ENCODE data around the gene FAM163B.

The FAM163B gene

DNA sequence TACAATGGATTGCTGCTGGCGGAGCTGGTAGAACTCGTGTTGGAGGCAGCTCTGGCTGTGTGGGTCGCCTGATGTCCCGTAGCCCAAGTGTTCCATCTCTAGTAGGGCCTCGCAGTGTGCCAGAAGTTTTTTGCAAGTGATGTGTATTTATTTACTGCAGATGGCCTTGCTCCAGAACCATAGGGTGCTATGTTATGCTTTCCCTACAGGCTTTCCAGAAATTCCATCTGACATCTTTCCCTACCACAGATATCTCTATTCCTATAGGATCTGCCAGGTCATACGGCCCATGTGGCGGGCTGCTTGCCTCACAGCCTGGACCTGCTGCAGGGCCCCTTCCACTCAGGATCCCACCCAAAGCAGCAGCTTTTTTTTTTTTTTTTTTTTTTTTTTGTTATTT is 57.7 kb downstream of the FAM163B start:
- DNase-seq (ENCODE audit: low read depth in 1 of 2, low spot score in 1 of 2): no peak

DNA sequence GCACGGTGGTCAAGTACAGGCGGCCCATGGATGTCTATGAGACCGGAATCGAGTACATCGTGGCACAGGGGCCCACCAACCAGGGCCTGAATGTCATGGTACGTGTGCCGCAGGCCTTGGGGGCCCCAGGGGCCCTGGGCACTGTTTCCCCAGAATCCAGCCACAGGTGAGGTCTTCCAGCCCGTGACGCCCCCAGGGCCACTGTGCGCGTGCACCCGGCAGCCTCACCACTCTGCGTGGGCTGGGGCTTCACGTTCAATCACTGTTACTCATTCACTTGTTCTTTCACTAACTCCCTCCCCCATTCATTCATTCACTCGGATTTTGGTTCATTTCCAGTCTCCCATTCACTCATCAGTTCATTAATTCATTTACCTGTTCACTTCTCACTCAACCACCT is 62.1 kb downstream of the FAM163B start:
- DNase-seq (ENCODE audit: low read depth in 1 of 2, low spot score in 1 of 2): no peak

DNA sequence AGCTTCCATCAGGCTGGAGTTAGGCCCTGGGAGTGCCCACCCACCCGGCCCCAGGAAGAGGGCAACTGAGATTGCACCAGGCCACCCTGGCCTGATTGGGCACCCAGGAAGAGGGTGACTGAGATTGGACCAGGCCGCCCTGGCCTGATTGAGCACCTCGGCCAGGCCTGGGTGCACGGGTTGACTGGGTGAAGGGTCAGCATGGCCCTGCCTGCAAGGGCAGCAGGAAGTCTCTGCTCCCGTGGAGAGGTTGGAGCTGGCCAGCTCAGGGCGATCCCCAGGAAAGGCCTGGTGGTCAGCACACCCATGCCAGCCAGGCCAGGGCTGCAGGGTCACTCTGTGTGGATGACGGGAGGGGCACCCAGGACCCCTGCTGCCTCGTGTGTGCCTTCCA is 62.9 kb downstream of the FAM163B start:
- DNase-seq (ENCODE audit: low read depth in 1 of 2, low spot score in 1 of 2): no peak

DNA sequence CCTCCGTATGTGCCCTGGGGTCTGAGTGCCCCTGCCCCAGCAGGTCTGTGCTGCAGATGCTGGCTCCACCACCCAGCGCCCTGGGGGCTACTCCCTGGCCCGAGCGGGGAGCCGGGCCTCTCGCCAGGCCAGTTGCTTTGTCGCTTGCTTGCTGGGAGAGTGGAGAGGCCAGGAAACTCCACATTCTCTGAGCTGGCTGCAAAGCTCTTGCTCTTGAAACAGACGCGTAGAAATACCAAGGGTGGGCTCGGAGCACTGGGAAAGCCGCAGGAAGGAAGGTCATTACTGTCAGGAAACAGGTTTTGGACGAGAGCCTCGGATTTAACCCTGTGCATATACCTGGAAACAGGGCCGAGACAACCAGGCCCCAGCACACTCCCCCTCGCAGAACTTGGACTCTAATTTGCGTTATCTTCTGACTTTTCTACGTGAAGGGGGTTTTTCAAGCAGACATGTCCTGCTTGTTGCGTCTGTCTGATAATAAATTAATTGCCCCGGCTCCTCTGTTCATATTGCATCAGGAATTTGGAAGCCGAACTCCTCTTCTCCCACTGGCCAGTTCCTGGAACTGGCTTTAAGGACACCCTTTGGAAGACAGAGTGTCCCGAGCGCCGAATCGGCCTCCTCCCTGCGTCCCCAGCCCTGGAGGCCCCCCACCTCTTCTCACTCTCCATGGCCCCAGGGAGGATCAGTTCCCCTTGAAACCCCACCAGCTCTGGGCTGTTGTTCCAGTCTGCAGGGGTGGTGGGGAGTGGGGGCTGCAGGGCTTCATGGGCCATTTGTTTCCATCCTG is 63.5 kb downstream of the FAM163B start:
- DNase-seq (ENCODE audit: low read depth in 1 of 2, low spot score in 1 of 2): no peak

DNA sequence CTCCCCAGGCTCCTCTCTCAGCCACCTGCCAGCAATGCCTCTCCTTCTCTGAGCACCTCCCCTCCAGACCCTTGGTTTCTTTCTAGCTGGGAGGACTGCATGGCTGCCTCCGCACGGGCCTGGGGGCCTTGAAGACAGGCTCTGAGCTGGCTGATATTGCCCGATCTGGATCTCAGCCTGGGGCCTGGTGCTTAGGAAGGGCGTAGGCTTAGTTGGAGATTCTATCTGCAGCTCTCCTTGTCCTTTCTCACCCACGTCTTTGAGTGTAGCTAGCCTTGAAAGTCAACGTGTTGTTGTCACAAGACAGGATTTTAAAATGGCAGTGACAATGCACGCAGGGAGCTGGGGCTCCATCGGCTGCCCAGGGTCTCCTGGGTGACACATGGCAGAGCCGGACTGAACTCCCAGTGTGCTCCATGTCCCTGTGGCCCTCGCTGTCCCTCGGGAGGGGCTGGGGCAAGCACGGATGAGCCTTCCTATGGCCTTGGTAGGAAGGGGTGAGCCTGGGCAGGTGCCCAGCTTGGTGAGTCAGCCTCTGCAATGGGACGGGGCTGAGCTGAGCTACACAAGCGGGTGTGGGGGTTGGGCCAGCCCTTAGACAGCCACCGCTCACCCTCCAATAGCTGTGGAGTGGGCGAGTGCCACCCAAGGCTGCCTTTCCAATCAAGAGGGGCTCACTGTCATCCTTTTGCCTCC is 65.3 kb downstream of the FAM163B start:
- DNase-seq (ENCODE audit: low read depth in 1 of 2, low spot score in 1 of 2): no peak

DNA sequence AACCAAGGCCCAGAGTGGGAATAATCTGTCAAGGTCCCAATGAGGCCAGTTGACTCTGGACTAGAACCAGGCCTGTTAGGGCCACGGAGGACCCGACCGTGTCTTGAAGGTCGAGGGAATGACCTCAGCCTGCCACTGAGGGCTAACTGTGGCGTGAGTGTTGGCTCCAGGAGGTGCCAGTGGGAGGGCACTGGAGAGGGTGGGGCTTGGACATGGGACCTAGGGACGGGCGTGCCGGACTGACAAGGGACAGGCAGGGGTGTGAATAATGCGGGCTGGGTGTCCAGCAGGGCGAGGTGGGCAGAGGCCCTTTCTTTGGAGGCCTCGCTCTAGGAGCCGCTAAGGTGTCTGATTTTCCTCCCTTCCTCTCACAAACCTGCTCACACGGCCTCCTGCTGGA is 67.2 kb downstream of the FAM163B start:
- no peak for DNase-seq (ENCODE audit: low read depth in 1 of 2, low spot score in 1 of 2)

DNA sequence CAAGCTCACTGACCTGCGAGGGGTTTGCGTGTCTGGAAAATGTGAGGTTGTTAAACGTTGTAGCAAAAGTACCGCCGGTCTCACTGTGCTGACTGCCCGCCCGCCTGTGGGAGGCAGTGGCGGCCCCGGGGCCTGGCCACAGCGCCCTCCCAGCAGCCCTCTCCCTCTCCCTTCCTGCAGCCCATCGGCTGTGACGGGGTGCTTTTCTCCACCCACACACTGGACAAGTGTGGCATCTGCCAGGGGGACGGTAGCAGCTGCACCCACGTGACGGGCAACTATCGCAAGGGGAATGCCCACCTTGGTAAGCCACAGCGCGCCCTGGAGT is 68.5 kb downstream of the FAM163B start:
- DNase-seq (ENCODE audit: low read depth in 1 of 2, low spot score in 1 of 2): no peak

DNA sequence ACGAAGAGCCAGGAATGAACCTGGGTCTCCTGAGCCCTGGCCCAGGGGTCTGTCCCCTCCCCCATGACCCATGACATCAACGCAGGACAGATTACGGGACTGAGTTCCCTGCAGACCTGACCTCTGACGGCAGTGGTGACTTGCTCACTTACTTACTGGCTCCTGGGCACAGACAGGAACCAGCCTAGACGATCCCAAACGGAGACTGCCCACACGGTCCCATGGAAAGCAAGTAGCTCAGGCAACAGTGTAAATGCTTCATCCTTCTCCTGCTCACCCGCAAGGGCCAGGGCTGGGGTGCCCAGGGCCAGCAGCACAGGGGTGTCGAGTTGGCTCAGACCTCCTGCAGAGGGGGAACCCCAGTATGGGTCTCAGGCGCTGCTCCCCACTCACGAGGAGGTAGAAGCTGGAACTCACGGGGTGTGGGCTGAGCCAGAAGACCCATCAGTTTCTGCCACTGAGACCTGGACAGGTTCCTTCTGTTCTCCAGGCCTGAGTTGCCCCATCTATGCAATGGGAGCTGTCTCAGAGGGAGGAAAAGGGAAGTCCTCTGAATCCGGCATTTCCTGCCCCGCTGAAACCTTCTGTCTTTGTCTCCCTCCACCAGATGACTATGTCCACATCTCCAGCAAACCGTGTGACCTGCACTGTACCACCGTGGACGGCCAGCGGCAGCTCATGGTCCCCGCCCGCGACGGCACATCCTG is 69.0 kb downstream of the FAM163B start:
- DNase-seq (ENCODE audit: low read depth in 1 of 2, low spot score in 1 of 2): no peak

DNA sequence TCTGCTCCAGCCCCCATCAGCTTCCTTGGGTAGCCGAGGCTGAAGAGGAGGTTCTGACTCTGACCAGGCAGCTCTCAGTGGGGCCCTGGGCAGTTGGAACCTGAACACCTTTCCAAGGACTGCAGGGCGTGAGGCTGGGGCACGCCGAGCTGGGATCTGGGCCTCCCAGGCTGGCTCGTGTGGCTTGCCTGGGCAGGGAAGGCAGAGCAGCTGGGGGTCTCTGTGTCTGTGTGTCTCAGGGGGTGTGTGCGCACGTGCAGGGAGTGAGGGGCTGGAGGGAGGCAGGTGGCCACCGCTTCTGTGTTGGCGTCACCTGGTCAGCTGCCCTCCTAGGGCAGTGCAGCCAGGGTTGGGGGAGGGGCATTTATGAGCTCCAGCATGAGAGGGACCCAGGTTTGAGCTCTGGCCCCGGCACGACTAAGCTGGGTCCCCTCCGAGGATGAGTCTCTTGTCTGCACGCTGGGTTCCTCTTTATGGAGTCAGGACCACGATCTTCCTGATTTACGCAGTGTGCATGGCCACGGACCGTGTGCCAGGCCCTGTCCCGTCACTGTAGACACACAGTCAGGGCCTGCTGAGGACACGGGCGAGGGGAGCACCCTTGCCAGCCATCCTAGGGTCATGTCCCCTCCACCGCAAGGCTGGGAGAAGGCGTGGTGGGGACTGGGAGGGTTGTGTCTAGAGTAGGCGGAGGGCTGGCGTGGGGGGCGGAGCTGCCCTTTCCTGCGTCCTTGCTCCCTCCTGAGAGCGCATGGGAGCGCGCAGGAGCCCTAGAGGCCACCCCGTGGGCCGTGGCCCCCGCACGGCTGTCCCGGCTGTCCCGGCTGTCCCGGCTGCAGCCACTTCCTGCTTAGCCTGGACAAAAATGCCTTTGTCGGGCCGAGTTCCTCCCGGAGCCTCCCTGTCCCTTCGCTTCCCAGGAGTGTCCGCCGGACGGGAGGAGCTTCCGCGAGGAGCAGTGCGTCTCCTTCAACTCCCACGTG is 70.0 kb downstream of the FAM163B start:
- no peak for DNase-seq (ENCODE audit: low read depth in 1 of 2, low spot score in 1 of 2)

DNA sequence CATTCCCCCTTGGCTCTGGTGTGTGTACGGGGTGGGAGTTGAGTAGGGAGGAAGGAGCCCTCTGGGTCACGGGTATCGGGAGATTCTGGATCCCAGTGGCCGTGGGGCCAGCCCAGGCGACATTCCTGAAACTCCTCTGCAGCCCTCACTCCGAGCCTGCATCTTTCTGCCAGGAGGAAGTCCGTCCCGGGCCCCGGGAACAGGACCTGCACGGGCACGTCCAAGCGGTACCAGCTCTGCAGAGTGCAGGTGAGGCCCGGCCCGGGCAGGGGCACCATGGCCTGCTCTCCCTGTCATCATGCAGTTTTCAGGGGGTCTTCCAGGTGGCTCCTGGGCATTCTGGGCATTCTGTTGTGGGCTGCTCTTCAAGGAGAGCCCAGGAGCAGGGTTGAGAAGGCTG is 71.0 kb downstream of the FAM163B start:
- DNase-seq (ENCODE audit: low read depth in 1 of 2, low spot score in 1 of 2): no peak

DNA sequence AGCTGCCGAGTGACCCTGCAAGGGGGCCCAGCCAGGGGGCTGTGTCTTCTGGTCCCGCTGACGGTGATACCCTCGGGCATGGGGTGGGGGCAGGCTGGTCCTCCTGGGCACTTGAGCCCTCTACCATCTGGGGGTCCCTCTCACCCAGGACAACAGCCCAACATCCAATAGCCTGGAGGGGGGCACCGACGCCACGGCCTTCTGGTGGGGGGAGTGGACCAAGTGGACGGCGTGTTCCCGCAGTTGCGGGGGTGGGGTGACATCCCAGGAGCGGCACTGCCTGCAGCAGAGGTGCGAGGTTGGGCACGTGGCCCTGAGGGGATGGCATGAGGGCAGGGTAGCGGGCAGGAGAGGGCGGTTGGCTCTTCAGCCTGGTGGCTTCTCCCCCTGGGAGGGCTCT is 71.9 kb downstream of the FAM163B start:
- no peak for DNase-seq (ENCODE audit: low read depth in 1 of 2, low spot score in 1 of 2)

DNA sequence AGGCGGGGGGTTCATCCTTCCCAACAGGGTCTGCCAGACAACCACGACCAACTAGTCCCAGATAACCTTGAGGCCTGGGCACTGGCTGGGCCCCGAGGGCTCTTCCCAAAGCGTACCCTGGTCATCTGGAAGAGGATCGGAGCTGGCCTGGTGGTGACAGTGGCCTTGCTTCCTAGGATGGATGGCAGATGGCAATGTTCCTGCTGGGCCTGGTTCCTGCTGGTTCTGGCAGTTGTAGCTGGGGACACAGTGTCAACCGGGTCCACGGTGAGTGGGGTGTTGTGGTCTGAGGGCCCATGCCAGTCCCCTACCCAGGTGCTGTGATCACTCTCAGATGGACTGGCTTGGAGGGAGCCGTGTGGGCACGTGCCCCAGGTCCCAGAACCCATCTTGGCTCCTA is 72.7 kb downstream of the FAM163B start:
- DNase-seq (ENCODE audit: low read depth in 1 of 2, low spot score in 1 of 2): no peak

DNA sequence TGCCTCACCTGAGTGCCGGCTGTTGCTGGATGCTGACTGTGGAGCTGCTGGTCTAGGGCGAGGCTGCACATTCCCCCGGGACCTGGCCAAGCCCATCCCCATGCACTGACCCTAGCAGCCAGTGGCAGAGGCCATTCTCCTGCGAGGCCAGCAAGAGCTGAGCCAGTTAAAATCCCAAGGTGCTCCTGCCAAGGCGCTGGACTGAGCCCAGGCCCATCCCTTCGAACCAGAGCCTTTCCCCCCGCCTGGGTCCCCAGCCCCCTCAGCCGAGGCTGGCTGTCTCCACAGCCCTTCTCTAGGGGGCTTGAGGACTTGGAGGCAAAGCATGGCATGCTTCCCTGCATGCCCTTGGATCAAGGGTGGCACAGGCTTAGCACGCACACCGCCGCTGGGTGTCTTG is 73.1 kb downstream of the FAM163B start:
- no peak for DNase-seq (ENCODE audit: low read depth in 1 of 2, low spot score in 1 of 2)

DNA sequence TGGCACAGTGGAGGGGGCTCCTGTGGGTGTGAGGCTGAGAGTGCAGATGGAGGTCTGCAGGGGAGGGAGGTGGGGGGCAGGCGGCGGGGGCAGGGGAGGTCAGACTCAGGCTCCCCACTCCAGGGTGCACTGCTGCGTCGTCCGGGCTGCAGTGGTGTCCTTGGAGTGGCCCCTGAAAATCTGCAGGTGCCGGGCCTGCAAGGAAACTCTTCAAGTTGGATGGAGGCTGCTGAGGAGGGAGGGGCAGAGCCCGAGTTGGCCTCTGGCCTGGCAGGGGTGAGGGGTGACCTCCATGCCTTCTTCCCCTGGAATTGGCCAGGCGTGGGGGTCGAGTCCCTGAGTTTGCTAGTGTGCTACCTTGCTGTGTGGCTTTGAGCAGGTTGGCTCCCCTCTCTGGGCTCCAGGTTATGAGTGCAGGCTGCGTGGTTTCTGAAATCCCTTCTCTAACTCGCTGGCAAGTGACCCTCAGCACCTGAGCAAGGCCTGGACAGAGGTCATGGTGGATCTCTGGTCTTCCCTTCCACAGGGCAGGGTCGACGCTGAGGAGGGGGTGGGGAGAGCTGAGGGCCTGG is 73.8 kb downstream of the FAM163B start:
- DNase-seq (ENCODE audit: low read depth in 1 of 2, low spot score in 1 of 2): no peak

DNA sequence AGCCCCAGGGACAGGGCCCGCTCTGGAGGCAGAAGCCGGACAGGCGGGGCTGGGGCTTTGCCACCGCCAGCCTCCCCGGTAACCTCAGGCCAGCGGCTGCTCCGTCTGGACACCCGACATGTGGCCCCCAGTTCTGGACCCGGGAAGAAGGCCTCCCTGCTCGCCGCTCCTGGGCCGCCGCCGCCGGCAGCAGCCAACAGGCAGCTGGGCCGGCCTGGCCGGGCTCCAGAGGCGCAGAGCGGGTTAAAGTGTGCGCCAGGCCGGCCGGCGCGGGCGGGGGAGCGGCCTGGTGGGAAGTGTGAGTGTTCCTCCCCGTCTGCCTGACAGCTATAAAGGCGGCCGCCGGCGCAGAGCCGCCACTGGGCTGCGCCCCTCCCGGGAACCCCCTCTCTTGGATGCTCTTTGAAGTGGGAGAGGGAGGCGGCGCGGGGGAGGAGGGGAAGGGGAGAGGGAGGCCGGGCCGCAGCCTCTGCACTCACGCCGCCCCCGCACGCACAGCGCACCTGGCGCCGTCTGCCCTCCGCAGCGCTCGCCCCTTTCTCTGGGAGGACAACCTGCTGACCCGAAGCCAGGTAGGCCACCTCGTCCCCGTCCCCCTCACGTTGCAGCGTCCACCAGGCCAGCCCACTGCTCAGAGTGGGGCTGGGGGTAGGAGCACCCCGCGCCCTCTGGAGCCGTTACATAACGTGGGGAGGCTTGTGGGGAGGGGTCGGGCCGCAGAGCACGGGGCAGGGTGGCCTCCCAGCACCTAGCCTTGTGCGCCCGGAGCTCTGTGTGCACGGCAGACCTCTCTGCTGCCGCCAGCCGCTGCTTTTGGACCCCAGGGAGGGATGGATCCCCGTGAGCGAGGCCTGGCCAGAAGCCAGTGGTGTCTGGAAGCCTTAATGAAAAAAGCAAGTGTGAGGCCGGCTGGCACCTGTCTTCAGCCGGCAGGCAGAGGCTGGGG is 74.6 kb downstream of the FAM163B start, which contains the start of gene ADAMTSL2:
TSS of gene ADAMTSL2 (plus strand) at position 359 of the 946 bp plus-strand sequence. CDS start 2,009 bp downstream, outside the sequence.
- peak; percentile 19 to 28 for DNase-seq (ENCODE audit: low read depth in 1 of 2, low spot score in 1 of 2)

DNA sequence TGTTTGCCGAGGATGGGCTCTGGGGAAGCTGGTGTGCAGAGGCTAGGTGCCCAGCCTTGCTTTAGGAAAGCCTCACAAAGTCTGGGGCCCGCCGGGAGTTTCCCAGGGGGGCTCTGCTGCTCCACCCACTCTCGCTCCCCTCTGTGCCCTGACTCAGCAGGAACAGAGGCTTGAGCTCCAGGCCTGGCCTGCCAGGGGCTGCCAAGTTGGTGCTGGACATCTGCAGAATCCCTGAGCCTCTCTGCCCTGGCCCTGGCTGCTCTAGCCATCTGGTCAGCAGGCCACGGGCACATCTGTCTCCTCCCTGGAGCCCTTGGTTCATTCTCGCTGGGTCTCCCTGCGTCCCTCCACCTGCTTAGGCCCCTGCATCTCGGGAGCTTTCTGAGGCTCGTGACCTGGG is 75.3 kb downstream of the FAM163B start:
- no peak for DNase-seq (ENCODE audit: low read depth in 1 of 2, low spot score in 1 of 2)

DNA sequence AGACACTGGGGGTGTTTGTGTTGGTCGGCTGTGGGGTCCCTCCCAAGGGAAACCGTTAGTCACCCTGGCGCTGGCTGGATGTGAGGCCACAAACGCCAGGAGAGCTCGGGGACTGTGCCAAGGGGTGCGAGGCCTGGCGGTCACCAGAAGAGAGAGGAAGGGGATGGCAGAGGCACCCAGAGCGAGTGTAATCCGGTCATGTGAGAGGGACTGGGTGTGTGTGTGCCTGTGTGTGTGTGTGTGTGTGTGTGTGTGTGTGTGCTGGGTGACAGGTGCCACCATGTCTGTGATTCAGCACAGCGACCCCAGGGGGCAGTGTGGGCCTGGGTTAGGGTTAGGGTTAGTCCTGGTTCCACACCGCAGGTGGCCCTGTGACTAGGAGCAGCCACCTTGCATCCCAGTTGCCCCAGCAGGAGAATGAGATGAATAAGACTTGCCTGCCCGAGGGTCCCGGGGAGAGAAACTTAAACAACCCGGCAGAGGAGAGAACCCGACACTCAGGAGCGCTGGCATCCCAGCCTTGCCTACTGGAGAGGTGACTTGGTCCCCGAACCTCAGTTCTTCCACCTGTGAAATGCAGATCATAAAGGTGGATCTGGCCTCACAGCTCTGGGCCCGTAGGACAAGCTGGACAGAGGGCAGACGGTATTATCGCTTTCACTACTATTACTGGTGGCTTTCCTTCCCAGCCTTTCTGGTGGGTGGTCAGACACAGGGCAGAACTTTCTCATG is 76.1 kb downstream of the FAM163B start:
- DNase-seq (ENCODE audit: low read depth in 1 of 2, low spot score in 1 of 2): peak; percentile 45 to 64

DNA sequence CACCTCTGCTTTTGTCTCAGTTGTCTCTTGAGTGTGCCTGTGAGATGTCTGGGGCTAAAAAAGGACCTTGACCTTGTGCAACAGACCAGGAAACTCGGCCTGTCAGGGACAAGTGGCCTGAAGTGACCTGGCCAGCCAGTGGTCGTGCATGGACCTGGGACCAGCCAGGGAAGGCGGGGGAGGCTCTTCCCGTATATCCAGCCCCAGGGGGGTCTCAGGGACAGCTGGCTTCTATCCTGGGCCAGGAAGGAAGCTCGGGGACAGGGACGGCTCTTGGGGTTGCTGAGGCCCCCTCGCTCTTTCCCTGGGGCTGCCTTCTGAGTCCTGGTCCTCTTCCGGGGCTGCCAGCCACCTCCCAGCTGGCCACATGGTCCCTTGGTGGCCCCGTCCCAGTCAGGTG is 77.9 kb downstream of the FAM163B start:
- DNase-seq (ENCODE audit: low read depth in 1 of 2, low spot score in 1 of 2): no peak

DNA sequence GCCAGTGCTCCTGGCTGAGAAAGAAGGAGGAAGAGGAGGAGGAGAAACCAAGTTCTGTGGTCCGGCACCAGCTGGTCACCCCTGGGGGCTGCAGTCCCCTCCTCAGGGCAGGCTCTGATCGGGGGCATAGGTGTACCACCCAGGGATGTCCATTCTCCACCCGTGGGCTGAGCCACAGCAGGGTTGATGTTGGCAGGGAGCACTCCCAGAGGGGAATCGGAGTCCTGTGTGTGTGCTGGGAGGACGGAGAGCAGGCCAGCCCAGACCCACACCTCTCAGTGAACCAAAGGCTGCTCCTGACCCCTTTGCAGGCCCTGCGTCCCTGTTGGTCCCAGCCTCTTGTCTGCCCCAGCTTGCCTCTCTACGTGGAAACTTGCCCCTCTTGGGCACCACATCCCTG is 79.3 kb downstream of the FAM163B start:
- DNase-seq (ENCODE audit: low read depth in 1 of 2, low spot score in 1 of 2): no peak
